GM12878 (cell line): ENCODE data around the gene HECTD4. TPM values are rescaled to one million over a fixed set of nuclear protein-coding genes. Genes with fewer than 3 reads are reported as not detected.

Source experiments
- ATAC-seq: fragments of 200-7000 bp; cut with Tn5 transposase; 3 replicates; pipeline ENCODE4 v1.9.1; 2020; ENCODE audit warnings: mild to moderate bottlenecking, moderate library complexity
- BruUV-seq: library from RNA; stranded (reverse); fragments of 400-500 nt; replicated peaks from 2 replicates; lab custom pipeline; 2021; lab: Mats Ljungman, UMichigan
- CTCF ChIA-PET: fragments of 300-600 bp; sonication (Branson Sonifier 250); formaldehyde crosslinking; extraction: SDS; loops from one replicate; lab custom pipeline; 2021; ENCODE audit warnings: inconsistent platforms; lab: Yijun Ruan, JAX
- POLR2A ChIA-PET: fragments of 350-600 bp; formaldehyde crosslinking; extraction: SDS; loops from one replicate; lab custom pipeline; 2021; ENCODE audit warnings: inconsistent platforms; lab: Charles Lee
- RAD21 ChIA-PET: fragments of 300-600 bp; sonication (Branson Sonifier 250); formaldehyde crosslinking; loops from one replicate; lab custom pipeline; 2023; ENCODE audit warnings: antibody characterized with exemption; ENCODE audit not compliant: unreplicated experiment; lab: Charles Lee
- SMC1A ChIA-PET: fragments of 300-600 bp; sonication (Branson Sonifier 250); formaldehyde crosslinking; loops from one replicate; lab custom pipeline; 2023; ENCODE audit not compliant: unreplicated experiment, uncharacterized antibody; lab: Charles Lee
- DNase-seq: peaks from one replicate; pipeline ENCODE4 v3.0.0-alpha.2; 2011; ENCODE audit warnings: low read depth, low spot score
- FAIRE-seq: peaks from 3 replicates; lab custom pipeline; 2011; peaks lifted over from hg19 to GRCh38; lab: Jason Lieb, UNC
- H2AFZ ChIP-seq: 2 replicates; pipeline ENCODE4 v1.6.0; 2011; ENCODE audit warnings: low read depth, low read length, control low read depth; ENCODE audit not compliant: control insufficient read depth
- H3K27ac ChIP-seq: 2 replicates; pipeline ENCODE4 v1.5.1; 2011; ENCODE audit warnings: control low read depth; ENCODE audit not compliant: control insufficient read depth, insufficient read depth
- H3K27me3 ChIP-seq, 2 experiments: replicated peaks in 1 of 2; 2 replicates each; pipeline versions ENCODE4 v1.6.0 to v1.6.1; 2011; ENCODE audit warnings: low read length in 1 of 2; ENCODE audit not compliant: control insufficient read depth in 2 of 2, insufficient read depth in 2 of 2
- H3K36me3 ChIP-seq, 2 experiments: 2 replicates each; pipeline ENCODE4 v1.5.1; 2011; ENCODE audit warnings: low read length in 1 of 2; ENCODE audit not compliant: control insufficient read depth in 2 of 2, insufficient read depth in 2 of 2
- H3K4me1 ChIP-seq: 2 replicates; pipeline ENCODE4 v1.6.1; 2011; ENCODE audit warnings: mild to moderate bottlenecking, low read length, moderate library complexity, mixed read lengths; ENCODE audit not compliant: control insufficient read depth, insufficient read depth
- H3K4me2 ChIP-seq: 2 replicates; pipeline ENCODE4 v1.6.0; 2011; ENCODE audit warnings: control low read depth; ENCODE audit not compliant: control insufficient read depth, insufficient read depth
- H3K4me3 ChIP-seq: fragments of 200-600 bp; sonication (generic); 2 replicates; pipeline ENCODE4 v1.5.1; 2016
- H3K79me2 ChIP-seq: 2 replicates; pipeline ENCODE4 v1.6.0; 2011; ENCODE audit warnings: low read length; ENCODE audit not compliant: control insufficient read depth, insufficient read depth
- H3K9ac ChIP-seq: 2 replicates; pipeline ENCODE4 v1.8.0; 2011; ENCODE audit warnings: low read length, control low read depth, mixed read lengths; ENCODE audit not compliant: control insufficient read depth, insufficient read depth
- H3K9me3 ChIP-seq: replicated peaks from 3 replicates; pipeline ENCODE4 v1.5.1; 2011; ENCODE audit warnings: mild to moderate bottlenecking, low read length; ENCODE audit not compliant: control insufficient read depth, insufficient read depth
- H4K20me1 ChIP-seq: 2 replicates; pipeline ENCODE4 v1.6.0; 2011; ENCODE audit not compliant: control insufficient read depth, insufficient read depth
- CBX3 ChIP-seq: fragments of 200-600 bp; sonication (generic); IDR thresholded peaks from 2 replicates; pipeline ENCODE4 v1.6.1; 2016; ENCODE audit warnings: low read depth, borderline replicate concordance
- DPF2 ChIP-seq: fragments of 450-650 bp; IDR thresholded peaks from 2 replicates; pipeline ENCODE4 v1.6.1; 2017; ENCODE audit warnings: mild to moderate bottlenecking
- IKZF1 ChIP-seq: fragments of 450-650 bp; conservative IDR thresholded peaks from 2 replicates; pipeline ENCODE4 v1.6.1; 2017; ENCODE audit warnings: antibody characterized with exemption, mild to moderate bottlenecking
- KLF5 ChIP-seq: fragments of 450-650 bp; IDR thresholded peaks from 2 replicates; pipeline ENCODE4 v1.6.1; 2014; ENCODE audit warnings: mild to moderate bottlenecking; ENCODE audit not compliant: partially characterized antibody
- MYB ChIP-seq: fragments of 150-350 bp; IDR thresholded peaks from 2 replicates; pipeline ENCODE4 v1.6.1; 2014; ENCODE audit warnings: mild to moderate bottlenecking, low read depth, low read length, borderline replicate concordance
- RAD21 ChIP-seq: IDR thresholded peaks from 2 replicates; pipeline ENCODE4 v1.6.1; 2011; ENCODE audit warnings: mild to moderate bottlenecking, low read depth, low read length, moderate library complexity; ENCODE audit not compliant: insufficient read depth
- ZNF384 ChIP-seq: IDR thresholded peaks from 2 replicates; pipeline ENCODE4 v1.6.1; 2012; ENCODE audit warnings: low read depth, mild to moderate bottlenecking, low read length, improper control_type of control experiment, borderline replicate concordance
- WGBS: methylation state at CpG from one replicate; pipeline ENCODE4 v1.1.6; 2016; ENCODE audit warnings: low lambda C conversion rate; ENCODE audit not compliant: insufficient replicate concordance, insufficient coverage; ENCODE audit errors: missing lambda C conversion rate; 5-methylcytosine and 5-hydroxymethylcytosine counted together
- in situ Hi-C: fragments of 300-500 bp; cut with MboI; formaldehyde crosslinking; loops from 9 replicates; pipeline ENCODE4 v1.14.3; 2018; ENCODE audit warnings: mixed read lengths
- intact Hi-C: fragments of 100-400 bp; cut with micrococcal nuclease; formaldehyde crosslinking; loops from one replicate; pipeline ENCODE4 v1.14.2; 2022; ENCODE audit not compliant: unreplicated experiment
- polyA plus RNA-seq, 11 experiments: library from polyadenylated mRNA; depleted of rRNA in 4 of 11; unstranded in 6 of 11; stranded (reverse) in 5 of 11; fragments of >200 nt; fragmentation: Nextera tagmentation in 4 of 11; fragmentation: Illumina TruSeq in 1 of 11; extraction: Ambion mirVana in 4 of 11; extraction: Trizol in 1 of 11; gene quantifications; 1 replicate in 1 of 11; 2 replicates in 10 of 11; pipeline versions ENCODE4 v1.2.1 to v1.2.3, GENCODE V29; 2011 to 2016; ENCODE audit warnings: inconsistent platforms in 2 of 11, missing spikeins in 2 of 11, low read depth in 1 of 11
- total RNA-seq, 4 experiments: library from RNA; depleted of rRNA in 3 of 4; stranded (reverse); fragments of >200 nt in 3 of 4; fragmentation: Illumina TruSeq in 1 of 4; extraction: Trizol in 1 of 4; gene quantifications; 2 replicates each; pipeline versions ENCODE4 v1.2.1 to v1.2.3, GENCODE V29; 2013 to 2021
- TF ChIP-seq, protein P1 (sequence below): fragments of 450-650 bp; IDR thresholded peaks from 2 replicates; pipeline ENCODE4 v1.6.1; 2016; ENCODE audit warnings: mild to moderate bottlenecking

The HECTD4 gene
- total and polyA plus RNA-seq, 10 of the 15 experiments (the other 5 are each of a cell fraction or from before 2014, with no cell fraction given), result 5.8 to 43.9 (median 17.9) TPM

- TF ChIP-seq MYB, result no peak
- no peak for TF ChIP-seq CBX3
- TF ChIP-seq, protein P1, sequence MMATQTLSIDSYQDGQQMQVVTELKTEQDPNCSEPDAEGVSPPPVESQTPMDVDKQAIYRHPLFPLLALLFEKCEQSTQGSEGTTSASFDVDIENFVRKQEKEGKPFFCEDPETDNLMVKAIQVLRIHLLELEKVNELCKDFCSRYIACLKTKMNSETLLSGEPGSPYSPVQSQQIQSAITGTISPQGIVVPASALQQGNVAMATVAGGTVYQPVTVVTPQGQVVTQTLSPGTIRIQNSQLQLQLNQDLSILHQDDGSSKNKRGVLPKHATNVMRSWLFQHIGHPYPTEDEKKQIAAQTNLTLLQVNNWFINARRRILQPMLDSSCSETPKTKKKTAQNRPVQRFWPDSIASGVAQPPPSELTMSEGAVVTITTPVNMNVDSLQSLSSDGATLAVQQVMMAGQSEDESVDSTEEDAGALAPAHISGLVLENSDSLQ, result no peak
- TF ChIP-seq ZNF384, result no peak
- no peak for TF ChIP-seq KLF5
- no peak for TF ChIP-seq RAD21
- no peak for TF ChIP-seq IKZF1
Observed at GRCh38 chr12:112236386-112236785, 145.8 kb downstream of the HECTD4 start (continued).

- SMC1A ChIA-PET, result interaction anchor here (0.8 to 1.0 kb wide), 2 partner anchors 10 to 152 kb away, joined by 3 to 4 read pairs; no protein-coding TSS in a partner anchor
Observed at GRCh38 chr12:112234303-112234702, 147.9 kb downstream of the HECTD4 start.

More at GRCh38 chr12:112234303-112234702, 147.9 kb downstream of the HECTD4 start:
- FAIRE-seq (no peak), DNase-seq (no peak), ATAC-seq (no peak)
- WGBS, result 96% methylated on average over 2 of the region's 2 CpGs
- no TSS peak for BruUV-seq
- intact Hi-C loops (no loop called here), in situ Hi-C loops (no loop called here)
- ChIA-PET RAD21 (no interaction called here), POLR2A (no interaction called here), CTCF (no interaction called here)
- Histone ChIP-seq H3K27me3 (no peaks in the 10 kb centered on the region), H3K4me1 (no peaks in the 10 kb centered on the region), H3K36me3 (peaks cover 9 to 24% of the 10 kb centered on the region in 2 experiments), H3K4me2 (no peak overlapping the region), H3K9ac (no peak overlapping the region), H3K4me3 (no peak overlapping the region), H4K20me1 (no peaks in the 10 kb centered on the region), H3K9me3 (no peaks in the 10 kb centered on the region), H3K27ac (no peak overlapping the region), H3K79me2 (no peaks in the 10 kb centered on the region), H2AFZ (no peak overlapping the region)
- no peak for TF ChIP-seq DPF2
